HG02763 (cell line): ENCODE data around the gene NUDT7.

Experiments used
- ATAC-seq: cut with Tn5 transposase; IDR thresholded peaks from one replicate; pipeline ENCODE4 v1.9.1; 2021; ENCODE audit warnings: mild to moderate bottlenecking, moderate library complexity; ENCODE audit not compliant: unreplicated experiment

Gene NUDT7

GRCh38 chr16:77722309-77723107, at the start of gene NUDT7:
Gene NUDT7 (plus strand): TSS chr16:77722514. CDS start chr16:77722583, 69 bp downstream.
- peak; percentile 86 for ATAC-seq

GRCh38 chr16:77674888-77675287, 47.4 kb upstream of the NUDT7 start:
- no peak for ATAC-seq

GRCh38 chr16:77675464-77676324, 46.6 kb upstream of the NUDT7 start:
- ATAC-seq, result peak; percentile 45

GRCh38 chr16:77677129-77677528, 45.2 kb upstream of the NUDT7 start:
- ATAC-seq, result no peak

- ATAC-seq, result no peak
These were observed 42.9 kb upstream of the NUDT7 start for GRCh38 chr16:77679391-77679790.

GRCh38 chr16:77679901-77680300, 42.4 kb upstream of the NUDT7 start:
- ATAC-seq, result no peak

GRCh38 chr16:77680496-77680895, 41.8 kb upstream of the NUDT7 start:
- ATAC-seq, result no peak

- ATAC-seq, result no peak
These were observed 39.7 kb upstream of the NUDT7 start for GRCh38 chr16:77682586-77682985.

GRCh38 chr16:77683397-77684180, 38.7 kb upstream of the NUDT7 start:
- no peak for ATAC-seq

GRCh38 chr16:77684181-77684526, 38.2 kb upstream of the NUDT7 start:
- no peak for ATAC-seq

GRCh38 chr16:77686385-77686784, 35.9 kb upstream of the NUDT7 start:
- ATAC-seq, result no peak

- no peak for ATAC-seq
These were observed 32.3 kb upstream of the NUDT7 start for GRCh38 chr16:77689971-77690370.

- no peak for ATAC-seq
These were observed 31.9 kb upstream of the NUDT7 start for GRCh38 chr16:77690416-77690815.

- ATAC-seq, result no peak
These were observed 29.7 kb upstream of the NUDT7 start for GRCh38 chr16:77692612-77693011.

GRCh38 chr16:77696149-77696548, 26.2 kb upstream of the NUDT7 start:
- ATAC-seq, result no peak

GRCh38 chr16:77700846-77701245, 21.5 kb upstream of the NUDT7 start:
- no peak for ATAC-seq

GRCh38 chr16:77705351-77705750, 17.0 kb upstream of the NUDT7 start:
- no peak for ATAC-seq

GRCh38 chr16:77711179-77711578, 11.1 kb upstream of the NUDT7 start:
- no peak for ATAC-seq

- no peak for ATAC-seq
These were observed 10.5 kb upstream of the NUDT7 start for GRCh38 chr16:77711775-77712174.

- no peak for ATAC-seq
These were observed 7.2 kb upstream of the NUDT7 start for GRCh38 chr16:77715145-77715544.

- peak; percentile 15 for ATAC-seq
These were observed 484 bp upstream of the NUDT7 start for GRCh38 chr16:77721752-77722308.
